ENCODE measurements around the gene AWAT2.

The AWAT2 gene

GRCh38 chrX:70026112-70026850 lies 23.5 kb downstream of the AWAT2 start:
- Histone ChIP-seq H3K9me3 (ENCODE audit: insufficient read depth, low read length, severe bottlenecking) (no peaks in the 10 kb centered on the region), H3K36me3 (ENCODE audit: insufficient read depth, low read length) (no peaks in the 10 kb centered on the region), H4K20me1 (ENCODE audit: insufficient read depth, low read length) (no peaks in the 10 kb centered on the region), H3K4me1 (ENCODE audit: insufficient read depth, low read length) (no peaks in the 10 kb centered on the region), H3K27me3 (ENCODE audit: insufficient read depth, low read length, poor library complexity) (no peaks in the 10 kb centered on the region), H2AFZ (ENCODE audit: low read depth, low read length) (no peak overlapping the region), H3K4me2 (ENCODE audit: insufficient read depth, low read length) (no peak overlapping the region), H3K9ac (ENCODE audit: low read depth, low read length) (no peak overlapping the region), H3K79me2 (ENCODE audit: insufficient read depth, low read length) (no peaks in the 10 kb centered on the region), H3K27ac (ENCODE audit: low read length) (no peak overlapping the region), H3K4me3 (ENCODE audit: low read depth in 1 of 2, low read length in 2 of 2) (no peak overlapping the region)
- DNase-seq (no peak), ATAC-seq (ENCODE audit: insufficient read depth, low read depth) (no peak)
- TF ChIP-seq CTCF (IDR thresholded peaks at IDR 0.05; ENCODE audit: borderline replicate concordance, extremely low read depth, low read length, poor library complexity, severe bottlenecking), result no peak
- no peak for TF ChIP-seq EZH2 (IDR thresholded peaks at IDR 0.05; ENCODE audit: borderline replicate concordance, low read depth, low read length, severe bottlenecking)

DNA sequence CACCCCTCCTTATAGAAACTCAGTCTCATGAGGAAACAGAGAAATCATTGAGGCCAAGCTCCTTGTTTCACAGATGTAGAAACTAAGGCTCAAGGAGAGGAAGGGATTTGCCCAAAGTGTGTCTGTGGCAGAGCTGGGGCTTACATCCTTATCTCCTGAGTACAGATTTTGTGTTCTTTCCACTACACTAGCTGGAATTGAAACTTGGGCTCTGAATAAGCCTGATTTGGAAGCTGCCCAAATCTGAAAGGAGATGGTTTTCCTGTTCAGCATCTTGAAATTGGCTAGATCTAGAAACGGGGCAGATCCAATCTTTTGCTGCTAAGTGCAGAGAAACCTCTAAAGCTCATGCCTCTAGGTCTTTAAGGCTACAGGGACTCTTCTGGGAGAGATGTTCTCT lies 24.3 kb downstream of the AWAT2 start:
- no peaks in the 10 kb centered on the region for H4K20me1 ChIP-seq (ENCODE audit: insufficient read depth, low read length)
- ATAC-seq (ENCODE audit: insufficient read depth, low read depth), result no peak
- TF ChIP-seq CTCF (IDR thresholded peaks at IDR 0.05; ENCODE audit: borderline replicate concordance, extremely low read depth, low read length, poor library complexity, severe bottlenecking) (no peak), EZH2 (IDR thresholded peaks at IDR 0.05; ENCODE audit: borderline replicate concordance, low read depth, low read length, severe bottlenecking) (no peak)
- H3K9ac ChIP-seq (ENCODE audit: low read depth, low read length), result no peak overlapping the region
- H3K4me2 ChIP-seq (ENCODE audit: insufficient read depth, low read length), result no peak overlapping the region
- H3K27me3 ChIP-seq (ENCODE audit: insufficient read depth, low read length, poor library complexity), result no peaks in the 10 kb centered on the region
- H3K4me3 ChIP-seq (ENCODE audit: low read depth in 1 of 2, low read length in 2 of 2), result no peak overlapping the region
- H3K36me3 ChIP-seq (ENCODE audit: insufficient read depth, low read length), result no peaks in the 10 kb centered on the region
- H3K27ac ChIP-seq (ENCODE audit: low read length), result no peak overlapping the region
- H2AFZ ChIP-seq (ENCODE audit: low read depth, low read length), result no peak overlapping the region
- H3K79me2 ChIP-seq (ENCODE audit: insufficient read depth, low read length), result no peaks in the 10 kb centered on the region
- H3K9me3 ChIP-seq (ENCODE audit: insufficient read depth, low read length, severe bottlenecking), result no peaks in the 10 kb centered on the region
- H3K4me1 ChIP-seq (ENCODE audit: insufficient read depth, low read length), result no peaks in the 10 kb centered on the region
- no peak for DNase-seq

GRCh38 chrX:70022616-70023015 lies 27.1 kb downstream of the AWAT2 start:
- Histone ChIP-seq H3K9ac (ENCODE audit: low read depth, low read length) (no peak overlapping the region), H3K27me3 (ENCODE audit: insufficient read depth, low read length, poor library complexity) (no peaks in the 10 kb centered on the region), H4K20me1 (ENCODE audit: insufficient read depth, low read length) (no peaks in the 10 kb centered on the region), H3K9me3 (ENCODE audit: insufficient read depth, low read length, severe bottlenecking) (no peaks in the 10 kb centered on the region), H2AFZ (ENCODE audit: low read depth, low read length) (no peak overlapping the region), H3K4me1 (ENCODE audit: insufficient read depth, low read length) (no peaks in the 10 kb centered on the region), H3K4me2 (ENCODE audit: insufficient read depth, low read length) (no peak overlapping the region), H3K27ac (ENCODE audit: low read length) (no peak overlapping the region), H3K36me3 (ENCODE audit: insufficient read depth, low read length) (no peaks in the 10 kb centered on the region), H3K79me2 (ENCODE audit: insufficient read depth, low read length) (no peaks in the 10 kb centered on the region), H3K4me3 (ENCODE audit: low read depth in 1 of 2, low read length in 2 of 2) (no peak overlapping the region)
- ATAC-seq (ENCODE audit: insufficient read depth, low read depth) (no peak), DNase-seq (no peak)
- TF ChIP-seq EZH2 (IDR thresholded peaks at IDR 0.05; ENCODE audit: borderline replicate concordance, low read depth, low read length, severe bottlenecking), result no peak

DNA sequence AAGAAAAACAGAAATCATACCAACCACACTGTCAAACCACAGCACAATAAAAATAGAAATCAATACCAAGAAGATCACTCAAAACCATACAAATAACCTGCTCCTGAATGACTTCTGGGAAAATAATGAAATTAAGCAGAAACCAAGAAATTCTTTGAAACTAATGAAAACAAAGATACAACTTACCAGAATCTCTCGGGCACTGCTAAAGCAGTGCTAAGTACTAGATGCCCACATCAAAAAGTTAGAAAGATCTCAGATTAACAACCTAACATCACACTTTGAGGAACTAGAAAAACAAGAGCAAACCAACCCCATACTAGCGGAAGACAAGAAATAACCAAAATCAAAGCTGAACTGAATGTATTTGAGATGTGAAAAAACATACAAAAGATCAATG lies 33.2 kb downstream of the AWAT2 start:
- Histone ChIP-seq H3K9ac (ENCODE audit: low read depth, low read length) (no peak overlapping the region), H4K20me1 (ENCODE audit: insufficient read depth, low read length) (no peaks in the 10 kb centered on the region), H3K79me2 (ENCODE audit: insufficient read depth, low read length) (no peaks in the 10 kb centered on the region), H3K4me2 (ENCODE audit: insufficient read depth, low read length) (no peak overlapping the region), H3K4me3 (ENCODE audit: low read depth in 1 of 2, low read length in 2 of 2) (no peak overlapping the region), H3K27me3 (ENCODE audit: insufficient read depth, low read length, poor library complexity) (no peaks in the 10 kb centered on the region), H3K27ac (ENCODE audit: low read length) (no peak overlapping the region), H3K9me3 (ENCODE audit: insufficient read depth, low read length, severe bottlenecking) (no peaks in the 10 kb centered on the region), H3K36me3 (ENCODE audit: insufficient read depth, low read length) (no peaks in the 10 kb centered on the region), H3K4me1 (ENCODE audit: insufficient read depth, low read length) (no peaks in the 10 kb centered on the region), H2AFZ (ENCODE audit: low read depth, low read length) (no peak overlapping the region)
- no peak for DNase-seq
- no peak for ATAC-seq (ENCODE audit: insufficient read depth, low read depth)
- TF ChIP-seq CTCF (IDR thresholded peaks at IDR 0.05; ENCODE audit: borderline replicate concordance, extremely low read depth, low read length, poor library complexity, severe bottlenecking) (no peak), EZH2 (IDR thresholded peaks at IDR 0.05; ENCODE audit: borderline replicate concordance, low read depth, low read length, severe bottlenecking) (no peak)

Data from DND-41 (cell line).